T1000 (cell line): ENCODE results near the gene ABCA9.
"Not testable (repeated sequence)": the region's sequence is repeated elsewhere in the genome, so short reads cannot be mapped to it uniquely, and the experiment has no call there.

Experiments
- DNase-seq: peaks from one replicate; lab custom pipeline; 2025; ENCODE audit warnings: mixed read lengths; lab: John Stamatoyannopoulos, UW

The ABCA9 gene

DNA sequence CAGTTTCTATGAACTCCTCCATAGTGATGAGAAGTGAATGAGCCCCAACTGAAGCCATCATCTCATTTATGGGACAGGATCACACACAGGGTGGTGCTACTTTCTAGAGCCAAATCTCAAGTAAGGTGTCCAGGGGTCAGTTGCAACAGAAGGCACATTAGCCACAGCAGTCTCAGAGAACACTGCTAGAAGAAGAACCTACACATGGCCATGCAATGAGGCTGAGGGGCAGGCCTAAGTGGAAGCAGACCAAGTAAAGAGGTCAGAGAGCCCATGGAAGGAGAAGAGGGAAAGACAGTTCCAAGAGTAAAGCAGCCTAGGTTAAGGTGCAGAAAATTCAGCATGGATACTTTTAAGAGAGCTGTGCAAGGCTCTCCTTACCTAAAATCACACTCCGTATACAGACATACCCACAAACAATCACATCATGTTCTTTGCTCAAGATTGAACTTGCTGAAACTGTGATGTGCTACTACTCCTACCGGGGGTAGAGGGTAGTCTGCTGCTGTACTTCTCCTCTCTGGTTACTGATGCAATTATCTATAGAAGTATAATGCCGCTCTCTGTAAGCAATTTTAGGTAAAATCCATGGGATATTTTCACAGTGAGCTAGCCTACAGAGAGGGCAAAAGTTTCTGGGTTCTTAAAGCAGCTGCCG, 107.3 kb downstream of the ABCA9 start:
- DNase-seq = no peak

- DNase-seq = no peak
Measured at GRCh38 chr17:68950725-68951124, 110.0 kb downstream of the ABCA9 start.

DNA sequence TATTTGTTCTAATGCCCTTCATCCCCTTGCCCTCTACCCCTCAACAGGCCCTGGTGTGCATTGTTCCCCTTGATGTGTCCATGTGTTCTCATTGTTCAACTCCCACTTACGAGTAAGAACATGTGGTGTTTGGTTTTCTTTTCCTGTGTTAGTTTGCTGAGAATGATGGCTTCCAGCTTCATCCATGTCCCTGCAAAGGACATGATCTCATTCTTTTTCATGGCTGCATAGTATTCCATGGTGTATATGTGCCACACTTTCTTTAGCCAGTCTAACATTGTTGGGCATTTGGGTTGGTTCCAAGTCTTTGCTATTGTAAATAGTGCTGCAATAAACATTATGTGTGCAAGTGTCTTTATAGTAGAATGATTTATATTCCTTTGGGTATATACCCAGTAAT, 112.9 kb downstream of the ABCA9 start:
- not testable (repeated sequence) for DNase-seq

- no peak for DNase-seq
Measured at GRCh38 chr17:68944435-68945035, 116.2 kb downstream of the ABCA9 start.

GRCh38 chr17:68943812-68944182, 116.9 kb downstream of the ABCA9 start:
- DNase-seq = not testable (repeated sequence)

DNA sequence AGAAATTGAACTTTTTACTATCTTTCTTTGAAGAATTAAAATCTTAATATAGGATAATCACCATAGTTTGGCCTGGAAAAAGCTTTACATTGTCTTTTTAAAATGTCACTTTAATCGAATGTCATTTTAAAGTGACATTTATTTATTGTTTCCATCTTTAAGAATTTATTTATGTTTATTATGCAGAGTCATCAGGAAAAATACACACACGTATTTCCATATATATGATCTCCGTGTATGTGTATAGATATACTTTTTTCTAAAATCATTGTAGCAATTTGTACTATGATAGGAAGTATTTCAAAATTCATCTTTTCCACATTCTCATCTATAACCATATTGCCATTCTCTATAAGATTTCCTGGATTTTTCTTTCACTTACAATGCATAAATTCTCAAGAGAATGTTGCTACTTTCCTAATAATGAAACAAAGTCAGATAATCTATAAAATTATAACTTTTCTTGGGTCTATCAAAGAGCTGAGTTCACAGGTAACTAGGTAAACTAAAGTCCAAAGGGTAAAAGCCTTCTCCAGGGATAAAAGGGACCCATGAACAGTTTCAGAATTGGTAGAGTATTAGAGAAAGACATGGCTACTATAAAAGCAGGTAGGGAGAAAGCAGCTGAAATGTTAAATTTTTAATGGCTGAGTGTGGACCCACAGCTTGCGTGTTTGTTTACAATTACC, 117.5 kb downstream of the ABCA9 start:
- DNase-seq = no peak

- no peak for DNase-seq
Measured at GRCh38 chr17:68942389-68942788, 118.3 kb downstream of the ABCA9 start.

- DNase-seq = no peak
Measured at GRCh38 chr17:68941761-68942160, 119.0 kb downstream of the ABCA9 start.

GRCh38 chr17:68939195-68939594, 121.5 kb downstream of the ABCA9 start:
- DNase-seq = no peak

DNA sequence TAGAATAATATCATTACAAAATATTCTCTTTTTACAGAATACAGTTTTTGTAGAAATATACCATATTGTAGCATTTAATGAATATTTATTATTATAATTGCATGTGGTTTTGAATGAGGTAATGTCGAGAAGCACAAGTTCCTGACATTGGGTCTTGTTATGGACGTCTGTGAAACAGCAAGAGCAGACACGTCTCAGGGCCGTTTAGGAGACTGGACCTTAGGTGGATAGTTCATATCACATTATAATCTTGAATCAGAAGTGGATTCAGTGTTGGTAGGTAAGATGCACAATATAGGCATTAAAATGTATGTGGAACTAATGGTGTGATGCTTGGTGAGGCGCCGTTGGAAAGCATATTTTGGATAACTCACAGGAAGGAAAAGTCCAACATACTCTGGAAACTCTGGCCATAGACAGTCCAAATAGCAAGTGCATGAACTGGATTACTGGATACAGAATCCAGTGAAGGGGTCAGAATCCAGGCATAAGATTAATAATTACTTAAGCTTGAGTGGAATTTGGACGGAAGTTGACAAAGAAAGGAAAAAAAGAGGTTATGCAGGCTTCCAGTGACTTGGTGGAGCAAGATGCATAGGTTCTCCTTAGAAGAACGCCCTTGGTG, 122.7 kb downstream of the ABCA9 start:
- no peak for DNase-seq

- no peak for DNase-seq
Measured at GRCh38 chr17:68927516-68927915, 133.2 kb downstream of the ABCA9 start.

- no peak for DNase-seq
Measured at GRCh38 chr17:68924793-68925720, 135.7 kb downstream of the ABCA9 start.
